ENCODE measurements around the gene ENPP4. TPM values are rescaled to one million over a fixed set of nuclear protein-coding genes. Genes with fewer than 3 reads are reported as not detected.
A peak's percentile ranks its signal among the peaks of the same experiment; 100 is the strongest.
"Not testable (repeated sequence)": the region's sequence is repeated elsewhere in the genome, so short reads cannot be mapped to it uniquely, and the experiment has no call there.

ENPP4 gene
- total RNA-seq, 1 experiment from 2014 or later = 18.7 TPM

GRCh38 chr6:46130666-46131065, 877 bp downstream of the ENPP4 start:
- no peak for DNase-seq (ENCODE audit: low read depth)

GRCh38 chr6:46131291-46131690, 1.5 kb downstream of the ENPP4 start:
- DNase-seq (ENCODE audit: low read depth) = not testable (repeated sequence)

GRCh38 chr6:46134216-46134615, 4.4 kb downstream of the ENPP4 start:
- no peak for DNase-seq (ENCODE audit: low read depth)

- no peak for DNase-seq (ENCODE audit: low read depth)
Observed at GRCh38 chr6:46135176-46135575, 5.4 kb downstream of the ENPP4 start.

- no peak for DNase-seq (ENCODE audit: low read depth)
Observed at GRCh38 chr6:46136831-46137230, 7.0 kb downstream of the ENPP4 start.

GRCh38 chr6:46137387-46137786, 7.6 kb downstream of the ENPP4 start:
- no peak for DNase-seq (ENCODE audit: low read depth)

GRCh38 chr6:46138281-46138680, 8.5 kb downstream of the ENPP4 start:
- no peak for DNase-seq (ENCODE audit: low read depth)

- DNase-seq (ENCODE audit: low read depth) = no peak
Observed at GRCh38 chr6:46144270-46144669, 14.5 kb downstream of the ENPP4 start.

- not testable (repeated sequence) for DNase-seq (ENCODE audit: low read depth)
Observed at GRCh38 chr6:46149066-46149465, 19.3 kb downstream of the ENPP4 start.

- DNase-seq (ENCODE audit: low read depth) = no peak
Observed at GRCh38 chr6:46156701-46157100, 26.9 kb downstream of the ENPP4 start.

GRCh38 chr6:46159229-46159628, 29.4 kb downstream of the ENPP4 start:
- DNase-seq (ENCODE audit: low read depth) = no peak

- DNase-seq (ENCODE audit: low read depth) = no peak
Observed at GRCh38 chr6:46160102-46160501, 30.3 kb downstream of the ENPP4 start.

GRCh38 chr6:46170357-46171289, 40.8 kb downstream of the ENPP4 start, which contains the start of gene ENPP5:
ENPP5 (minus strand) TSS chr6:46170980; CDS start chr6:46168262, 2,718 bp downstream.
- peak; percentile 92 for DNase-seq (ENCODE audit: low read depth)

GRCh38 chr6:46172176-46172575, 42.4 kb downstream of the ENPP4 start:
- DNase-seq (ENCODE audit: low read depth) = no peak

GRCh38 chr6:46174904-46175303, 45.1 kb downstream of the ENPP4 start:
- DNase-seq (ENCODE audit: low read depth) = no peak

GRCh38 chr6:46175446-46175845, 45.7 kb downstream of the ENPP4 start:
- DNase-seq (ENCODE audit: low read depth) = no peak

- no peak for DNase-seq (ENCODE audit: low read depth)
Observed at GRCh38 chr6:46175976-46176375, 46.2 kb downstream of the ENPP4 start.

- peak; percentile 86 for DNase-seq (ENCODE audit: low read depth)
Observed at GRCh38 chr6:46184114-46184513, 54.3 kb downstream of the ENPP4 start.

- DNase-seq (ENCODE audit: low read depth) = no peak
Observed at GRCh38 chr6:46186583-46186982, 56.8 kb downstream of the ENPP4 start.

- DNase-seq (ENCODE audit: low read depth) = no peak
Observed at GRCh38 chr6:46189726-46190125, 59.9 kb downstream of the ENPP4 start.

GRCh38 chr6:46190889-46191288, 61.1 kb downstream of the ENPP4 start:
- DNase-seq (ENCODE audit: low read depth) = no peak

GRCh38 chr6:46191961-46192360, 62.2 kb downstream of the ENPP4 start:
- DNase-seq (ENCODE audit: low read depth) = peak; percentile 79
